HepG2 (cell line): Measurements from ENCODE around the gene CER1. TPM values are rescaled to one million over a fixed set of nuclear protein-coding genes. Genes with fewer than 3 reads are reported as not detected.
A peak's percentile ranks its signal among the peaks of the same experiment; 100 is the strongest.

ENCODE experiments used
- AFF4 ChIP-seq: sonication (generic); formaldehyde crosslinking; IDR thresholded peaks from 2 replicates; pipeline ENCODE4 v1.4.0; 2020; ENCODE audit warnings: missing genetic modification reagents
- AKAP8 ChIP-seq: sonication (generic); formaldehyde crosslinking; IDR thresholded peaks from 2 replicates; pipeline ENCODE4 v1.5.1; 2020; ENCODE audit warnings: mild to moderate bottlenecking, missing genetic modification reagents
- GATAD2A ChIP-seq: IDR thresholded peaks from 2 replicates; pipeline ENCODE4 v1.6.1; 2016
- JUN ChIP-seq: sonication (generic); formaldehyde crosslinking; IDR thresholded peaks from 2 replicates; pipeline ENCODE4 v1.4.0; 2020; ENCODE audit warnings: mild to moderate bottlenecking, missing genetic modification reagents
- KAT2B ChIP-seq: fragments of 150-350 bp; IDR thresholded peaks from 2 replicates; pipeline ENCODE4 v1.6.1; 2014; ENCODE audit warnings: low read depth, low read length, borderline replicate concordance
- KLF9 ChIP-seq: IDR thresholded peaks from 2 replicates; pipeline ENCODE4 v1.6.1; 2016; ENCODE audit warnings: low read depth
- MAFF ChIP-seq: IDR thresholded peaks from 2 replicates; pipeline ENCODE4 v1.6.1; 2011; ENCODE audit warnings: low read depth, low read length, improper control_type of control experiment
- POGK ChIP-seq: sonication (generic); formaldehyde crosslinking; conservative IDR thresholded peaks from 2 replicates; pipeline ENCODE4 v1.8.0; 2022; ENCODE audit warnings: mild to moderate bottlenecking, moderate library complexity, missing genetic modification reagents
- PTBP1 ChIP-seq: fragments of 200-400 bp; formaldehyde crosslinking; IDR thresholded peaks from 2 replicates; pipeline ENCODE4 v1.6.1; 2018; ENCODE audit warnings: low read length, low read depth; ENCODE audit not compliant: poor library complexity, severe bottlenecking
- ZBTB26 ChIP-seq: IDR thresholded peaks from 2 replicates; pipeline ENCODE4 v1.6.1; 2016; ENCODE audit warnings: missing compliant biosample characterization, missing genetic modification reagents, borderline replicate concordance
- ZFP36L2 ChIP-seq: sonication (generic); formaldehyde crosslinking; IDR thresholded peaks from 2 replicates; pipeline ENCODE4 v1.4.0; 2020; ENCODE audit warnings: missing genetic modification reagents
- polyA plus RNA-seq, 8 experiments: library from polyadenylated mRNA; depleted of rRNA in 3 of 8; stranded (reverse) in 7 of 8; unstranded in 1 of 8; fragments of >200 nt; fragmentation: Illumina TruSeq in 4 of 8; extraction: Trizol in 4 of 8; gene quantifications; 2 replicates each; pipeline versions ENCODE4 v1.2.1 to v1.2.3, GENCODE V29; 2011 to 2016; ENCODE audit warnings: low read depth in 4 of 8, missing spikeins in 1 of 8, mixed read lengths in 1 of 8; ENCODE audit not compliant: insufficient read depth in 1 of 8
- total RNA-seq, 5 experiments: library from RNA; depleted of rRNA; stranded (reverse); fragments of >200 nt; fragmentation: Illumina TruSeq; extraction: Trizol; gene quantifications; 2 replicates each; pipeline ENCODE4 v1.2.3, GENCODE V29; 2016; ENCODE audit warnings: low read depth in 1 of 5
- TF ChIP-seq, protein P1 (sequence below): sonication (generic); formaldehyde crosslinking; IDR thresholded peaks from 2 replicates; pipeline ENCODE4 v1.5.0; 2020; ENCODE audit warnings: mild to moderate bottlenecking, missing genetic modification reagents, borderline replicate concordance

Gene CER1
- total and polyA plus RNA-seq, 2 of the 13 experiments (the other 11 are each of a cell fraction or from before 2014, with no cell fraction given) = 0.18 TPM; not detected in 1

DNA sequence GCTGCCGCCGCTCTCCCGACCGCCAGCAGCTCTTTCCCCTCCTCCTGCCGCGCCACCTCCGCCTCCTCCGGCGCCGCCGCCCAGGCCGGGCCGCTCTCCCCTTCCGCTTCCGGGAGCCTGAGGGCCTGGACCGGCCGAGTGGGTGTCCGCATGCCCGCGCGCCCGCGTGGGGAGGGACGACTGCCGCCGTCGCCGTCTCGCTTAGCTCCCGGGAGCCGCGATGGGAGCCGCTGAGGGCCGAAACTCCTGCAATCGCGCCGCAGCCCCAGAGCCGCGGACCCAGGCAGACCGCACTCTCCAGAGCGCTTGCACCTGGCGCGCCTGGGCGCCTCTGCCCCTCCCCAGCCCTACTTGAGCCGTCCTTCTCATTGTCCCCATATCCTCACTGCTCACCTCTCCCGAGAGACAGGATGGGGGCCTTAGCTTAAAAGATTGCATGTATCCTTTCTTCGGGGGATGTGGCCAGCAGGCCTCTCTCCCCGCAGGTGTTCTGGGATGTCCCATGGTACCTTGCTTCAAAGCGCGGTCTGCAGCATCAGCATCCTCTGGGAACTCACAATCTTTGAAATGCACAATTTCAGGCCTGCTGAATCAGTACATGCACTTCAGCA, 29.2 kb downstream of the CER1 start, which contains the start of gene ZDHHC21 (continued):
- TF ChIP-seq, protein P1, sequence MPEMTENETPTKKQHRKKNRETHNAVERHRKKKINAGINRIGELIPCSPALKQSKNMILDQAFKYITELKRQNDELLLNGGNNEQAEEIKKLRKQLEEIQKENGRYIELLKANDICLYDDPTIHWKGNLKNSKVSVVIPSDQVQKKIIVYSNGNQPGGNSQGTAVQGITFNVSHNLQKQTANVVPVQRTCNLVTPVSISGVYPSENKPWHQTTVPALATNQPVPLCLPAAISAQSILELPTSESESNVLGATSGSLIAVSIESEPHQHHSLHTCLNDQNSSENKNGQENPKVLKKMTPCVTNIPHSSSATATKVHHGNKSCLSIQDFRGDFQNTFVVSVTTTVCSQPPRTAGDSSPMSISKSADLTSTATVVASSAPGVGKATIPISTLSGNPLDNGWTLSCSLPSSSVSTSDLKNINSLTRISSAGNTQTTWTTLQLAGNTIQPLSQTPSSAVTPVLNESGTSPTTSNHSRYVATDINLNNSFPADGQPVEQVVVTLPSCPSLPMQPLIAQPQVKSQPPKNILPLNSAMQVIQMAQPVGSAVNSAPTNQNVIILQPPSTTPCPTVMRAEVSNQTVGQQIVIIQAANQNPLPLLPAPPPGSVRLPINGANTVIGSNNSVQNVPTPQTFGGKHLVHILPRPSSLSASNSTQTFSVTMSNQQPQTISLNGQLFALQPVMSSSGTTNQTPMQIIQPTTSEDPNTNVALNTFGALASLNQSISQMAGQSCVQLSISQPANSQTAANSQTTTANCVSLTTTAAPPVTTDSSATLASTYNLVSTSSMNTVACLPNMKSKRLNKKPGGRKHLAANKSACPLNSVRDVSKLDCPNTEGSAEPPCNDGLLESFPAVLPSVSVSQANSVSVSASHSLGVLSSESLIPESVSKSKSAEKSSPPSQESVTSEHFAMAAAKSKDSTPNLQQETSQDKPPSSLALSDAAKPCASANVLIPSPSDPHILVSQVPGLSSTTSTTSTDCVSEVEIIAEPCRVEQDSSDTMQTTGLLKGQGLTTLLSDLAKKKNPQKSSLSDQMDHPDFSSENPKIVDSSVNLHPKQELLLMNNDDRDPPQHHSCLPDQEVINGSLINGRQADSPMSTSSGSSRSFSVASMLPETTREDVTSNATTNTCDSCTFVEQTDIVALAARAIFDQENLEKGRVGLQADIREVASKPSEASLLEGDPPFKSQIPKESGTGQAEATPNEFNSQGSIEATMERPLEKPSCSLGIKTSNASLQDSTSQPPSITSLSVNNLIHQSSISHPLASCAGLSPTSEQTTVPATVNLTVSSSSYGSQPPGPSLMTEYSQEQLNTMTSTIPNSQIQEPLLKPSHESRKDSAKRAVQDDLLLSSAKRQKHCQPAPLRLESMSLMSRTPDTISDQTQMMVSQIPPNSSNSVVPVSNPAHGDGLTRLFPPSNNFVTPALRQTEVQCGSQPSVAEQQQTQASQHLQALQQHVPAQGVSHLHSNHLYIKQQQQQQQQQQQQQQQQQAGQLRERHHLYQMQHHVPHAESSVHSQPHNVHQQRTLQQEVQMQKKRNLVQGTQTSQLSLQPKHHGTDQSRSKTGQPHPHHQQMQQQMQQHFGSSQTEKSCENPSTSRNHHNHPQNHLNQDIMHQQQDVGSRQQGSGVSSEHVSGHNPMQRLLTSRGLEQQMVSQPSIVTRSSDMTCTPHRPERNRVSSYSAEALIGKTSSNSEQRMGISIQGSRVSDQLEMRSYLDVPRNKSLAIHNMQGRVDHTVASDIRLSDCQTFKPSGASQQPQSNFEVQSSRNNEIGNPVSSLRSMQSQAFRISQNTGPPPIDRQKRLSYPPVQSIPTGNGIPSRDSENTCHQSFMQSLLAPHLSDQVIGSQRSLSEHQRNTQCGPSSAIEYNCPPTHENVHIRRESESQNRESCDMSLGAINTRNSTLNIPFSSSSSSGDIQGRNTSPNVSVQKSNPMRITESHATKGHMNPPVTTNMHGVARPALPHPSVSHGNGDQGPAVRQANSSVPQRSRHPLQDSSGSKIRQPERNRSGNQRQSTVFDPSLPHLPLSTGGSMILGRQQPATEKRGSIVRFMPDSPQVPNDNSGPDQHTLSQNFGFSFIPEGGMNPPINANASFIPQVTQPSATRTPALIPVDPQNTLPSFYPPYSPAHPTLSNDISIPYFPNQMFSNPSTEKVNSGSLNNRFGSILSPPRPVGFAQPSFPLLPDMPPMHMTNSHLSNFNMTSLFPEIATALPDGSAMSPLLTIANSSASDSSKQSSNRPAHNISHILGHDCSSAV (CRISPR knock-in tag) = no peak
- peak; percentile 42 for TF ChIP-seq POGK (CRISPR knock-in tag)
- no peak; the same call in 1 of the 2 replicates for TF ChIP-seq JUN (CRISPR knock-in tag)
- no peak for TF ChIP-seq KLF9 (CRISPR knock-in tag)
- no peak for TF ChIP-seq KAT2B
- no peak for TF ChIP-seq PTBP1
- TF ChIP-seq ZFP36L2 (CRISPR knock-in tag) = no peak
- no peak for TF ChIP-seq MAFF
- no peak for TF ChIP-seq GATAD2A
- no peak for TF ChIP-seq AFF4 (CRISPR knock-in tag)
- TF ChIP-seq AKAP8 (CRISPR knock-in tag) = 0 out of 2 replicates have a peak, but pooled peaks have one; percentile 30
- TF ChIP-seq ZBTB26 (CRISPR knock-in tag) = no peak
